Measurements from ENCODE around the gene INPP5F.
"Not testable (repeated sequence)": the region's sequence is repeated elsewhere in the genome, so short reads cannot be mapped to it uniquely, and the experiment has no call there.

DNA sequence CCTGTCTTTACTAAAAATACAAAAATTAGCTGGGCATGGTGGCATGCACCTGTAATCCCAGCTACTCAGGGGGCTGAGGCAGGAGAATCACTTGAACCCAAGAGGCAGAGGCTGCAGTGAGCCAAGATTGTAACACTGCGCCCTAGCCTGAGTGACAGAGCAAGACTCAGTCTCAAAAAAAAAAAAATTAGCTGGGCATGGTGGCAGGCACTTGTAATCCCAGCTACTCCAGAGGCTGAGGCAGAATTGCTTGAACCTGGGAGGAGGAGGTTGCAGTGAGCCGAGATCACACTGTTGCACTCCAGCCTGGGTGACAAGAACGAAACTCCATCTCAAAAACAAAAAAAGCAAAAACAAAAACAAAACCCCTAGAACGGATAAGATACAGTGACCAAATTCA is 143.5 kb downstream of the INPP5F start:
- not testable (repeated sequence) for TF ChIP-seq CTCF (IDR thresholded peaks at IDR 0.05); EZH2 (IDR thresholded peaks at IDR 0.05; ENCODE audit: borderline replicate concordance, insufficient read depth, low read depth, low read length, poor library complexity, severe bottlenecking)

All from B cell (primary cell).